A204.1 (cell line): ENCODE data around the gene GLB1L2.

Source experiments
- FAIRE-seq: peaks from 2 replicates; lab custom pipeline; 2012; peaks lifted over from hg19 to GRCh38; lab: Jason Lieb, UNC

Gene GLB1L2

GRCh38 chr11:134387501-134387900, 55.7 kb downstream of the GLB1L2 start:
- FAIRE-seq: no peak

DNA sequence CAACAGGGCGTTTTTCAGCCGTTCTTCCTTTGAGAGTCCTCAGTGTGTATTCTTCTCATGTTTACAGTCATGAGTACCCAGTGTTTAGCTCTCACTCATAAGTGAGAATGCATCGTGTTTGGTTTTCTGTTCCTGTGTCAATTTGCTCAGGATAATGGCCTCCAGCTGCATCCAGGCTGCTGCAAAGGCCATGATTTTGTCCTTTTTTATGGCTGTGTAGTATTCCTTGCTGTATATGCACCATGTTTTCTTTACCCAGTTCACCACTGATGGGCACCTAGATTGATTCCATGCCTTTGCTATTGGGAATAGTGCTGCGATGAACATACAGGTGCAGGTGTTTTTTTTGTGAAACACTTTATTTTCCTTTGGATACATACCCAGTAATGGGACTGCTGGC, 56.8 kb downstream of the GLB1L2 start:
- no peak for FAIRE-seq

DNA sequence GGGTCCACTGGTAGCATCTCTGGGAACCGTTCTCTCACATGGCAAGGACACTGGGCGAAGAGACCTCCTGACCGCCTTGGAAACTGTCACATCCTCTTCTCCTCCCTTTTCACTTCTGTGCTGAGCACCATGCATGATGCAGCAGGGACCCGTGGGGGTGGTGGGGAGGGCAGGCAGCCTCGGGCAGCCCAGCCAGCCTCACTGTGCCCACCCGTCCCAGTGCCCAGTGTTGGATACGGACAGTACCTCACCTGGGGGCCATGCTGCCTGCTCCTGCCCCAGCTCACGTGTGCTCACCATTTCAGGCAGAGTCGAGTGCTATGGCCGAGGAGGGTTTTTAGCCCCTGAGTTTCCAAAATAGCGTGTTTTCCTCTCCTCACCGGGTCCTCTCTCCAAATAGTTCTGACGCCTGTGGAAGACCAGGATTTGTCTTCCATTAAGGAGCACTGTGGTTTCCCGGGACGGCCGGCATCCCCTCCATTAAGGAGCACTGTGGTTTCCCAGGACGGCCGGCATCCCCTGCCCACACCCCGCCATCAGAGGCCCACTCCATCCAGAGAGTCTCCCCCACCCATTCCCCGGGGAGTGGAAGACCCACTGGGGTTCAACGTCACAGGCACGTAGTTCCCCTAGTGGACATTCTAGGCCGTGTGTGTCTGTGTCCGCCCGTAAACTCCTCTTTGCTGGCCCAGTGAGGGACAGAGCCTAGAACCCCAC, 57.8 kb downstream of the GLB1L2 start:
- FAIRE-seq: no peak

DNA sequence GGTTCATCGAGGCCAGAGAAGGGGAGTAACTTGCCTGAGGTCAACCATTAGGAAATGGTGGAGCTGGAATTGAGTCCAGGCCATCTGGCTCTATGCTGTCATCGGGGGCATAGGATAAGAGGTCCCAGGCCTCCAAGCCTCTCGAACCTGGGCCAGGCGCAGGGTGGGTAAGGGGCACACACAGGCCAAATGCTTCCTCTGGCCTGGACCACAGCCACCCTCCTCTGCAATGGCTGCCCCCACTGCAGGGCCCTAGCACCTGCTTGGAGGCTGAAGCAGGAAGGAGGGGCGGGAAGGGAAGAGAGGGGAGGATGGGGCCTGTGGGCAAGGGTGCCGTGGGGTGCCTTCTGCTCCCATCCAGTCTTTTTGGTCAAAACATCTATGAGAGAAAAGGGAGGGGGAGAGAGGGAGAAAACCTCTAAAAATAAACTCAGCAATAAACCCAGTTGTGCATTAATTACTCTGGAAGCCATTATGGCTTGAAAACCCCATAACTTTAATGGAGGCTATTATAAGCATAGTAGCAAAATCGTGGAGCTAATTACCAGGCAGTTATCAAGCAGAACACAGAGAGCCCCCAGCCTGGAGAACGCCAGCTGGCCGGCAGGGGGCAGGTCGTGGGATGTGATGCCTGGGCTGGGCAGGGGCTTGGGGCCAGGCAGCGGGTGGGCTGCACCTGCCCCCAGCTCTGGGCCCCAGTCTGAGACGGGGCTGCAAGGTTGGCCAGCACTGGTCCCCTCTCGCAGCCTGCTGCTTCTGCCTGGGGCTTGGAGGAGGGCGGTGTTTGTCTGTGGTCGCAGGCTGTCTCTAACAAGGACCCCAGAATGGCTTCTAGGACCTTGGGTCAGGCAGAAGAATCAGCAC, 59.1 kb downstream of the GLB1L2 start:
- no peak for FAIRE-seq

- FAIRE-seq: no peak
Measured at GRCh38 chr11:134391656-134392055, 59.9 kb downstream of the GLB1L2 start.

DNA sequence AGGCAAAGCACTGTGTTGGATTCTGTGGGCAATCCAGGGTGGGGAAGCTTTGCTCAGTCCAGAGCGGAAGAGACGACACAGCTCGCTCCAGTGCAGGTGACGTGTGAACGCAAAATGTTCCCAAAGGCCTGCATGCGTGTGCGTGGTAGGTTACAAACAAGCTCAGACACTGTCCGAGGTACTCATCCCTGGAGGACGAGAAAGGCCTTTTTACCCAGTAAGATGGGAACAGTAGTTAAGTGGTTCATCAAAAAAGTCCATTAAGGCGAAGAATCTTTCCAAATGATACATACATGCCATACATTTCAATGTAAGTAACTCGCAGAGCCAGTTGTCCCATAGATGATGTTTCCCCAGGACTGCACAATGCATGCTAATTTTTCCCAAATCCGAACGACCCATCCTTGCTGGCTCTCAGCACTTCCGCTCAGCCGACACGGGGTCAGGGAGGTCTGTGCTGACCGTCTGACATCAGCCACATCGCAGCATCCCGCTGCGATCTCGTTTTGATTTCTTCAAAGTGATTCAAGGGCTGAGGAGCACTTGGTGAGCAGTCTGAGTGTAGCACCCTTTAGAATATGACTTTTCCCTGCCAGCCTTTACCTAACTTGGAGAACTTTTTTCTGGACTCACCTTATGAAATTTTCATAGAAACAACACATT, 61.3 kb downstream of the GLB1L2 start:
- FAIRE-seq: no peak

DNA sequence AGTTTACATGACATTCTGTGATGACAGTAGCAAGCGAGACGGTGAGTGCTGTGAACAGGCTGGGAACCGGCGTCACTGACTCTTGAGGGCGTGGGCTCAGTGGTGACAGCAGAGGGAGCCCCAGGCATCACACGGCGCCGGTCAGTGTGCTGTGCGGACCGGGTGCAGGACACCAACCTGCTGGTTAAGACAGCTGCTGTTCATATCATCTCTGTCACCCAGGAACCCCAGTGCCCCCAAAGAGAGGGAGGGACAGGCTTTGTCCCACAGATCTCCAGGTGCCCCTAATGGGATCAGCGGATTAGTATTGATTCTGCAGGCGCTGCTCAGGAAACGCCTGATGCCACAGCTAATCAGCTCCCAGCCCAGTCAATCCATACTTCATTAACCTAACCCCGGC, 61.9 kb downstream of the GLB1L2 start:
- FAIRE-seq: no peak

GRCh38 chr11:134394311-134394710, 62.5 kb downstream of the GLB1L2 start:
- no peak for FAIRE-seq

DNA sequence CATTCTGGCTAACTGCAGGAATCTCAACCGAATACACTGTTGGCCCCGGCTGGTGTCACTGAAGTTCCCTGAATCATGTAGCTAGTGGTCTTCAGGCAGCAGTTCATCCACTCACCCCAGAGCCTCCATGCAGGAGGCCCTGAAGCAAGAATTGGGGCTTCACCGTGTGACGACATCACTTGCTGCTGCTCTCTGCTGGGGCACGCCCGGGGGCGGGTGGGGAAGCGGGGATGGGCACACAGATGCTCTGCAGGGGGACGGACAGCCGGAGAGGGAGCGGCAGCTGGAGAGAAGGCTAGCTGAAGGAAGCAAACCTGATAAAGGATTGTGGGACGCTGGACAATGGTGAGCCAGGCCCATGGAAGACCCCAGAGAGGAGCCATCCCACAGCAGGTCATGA, 63.2 kb downstream of the GLB1L2 start:
- no peak for FAIRE-seq

DNA sequence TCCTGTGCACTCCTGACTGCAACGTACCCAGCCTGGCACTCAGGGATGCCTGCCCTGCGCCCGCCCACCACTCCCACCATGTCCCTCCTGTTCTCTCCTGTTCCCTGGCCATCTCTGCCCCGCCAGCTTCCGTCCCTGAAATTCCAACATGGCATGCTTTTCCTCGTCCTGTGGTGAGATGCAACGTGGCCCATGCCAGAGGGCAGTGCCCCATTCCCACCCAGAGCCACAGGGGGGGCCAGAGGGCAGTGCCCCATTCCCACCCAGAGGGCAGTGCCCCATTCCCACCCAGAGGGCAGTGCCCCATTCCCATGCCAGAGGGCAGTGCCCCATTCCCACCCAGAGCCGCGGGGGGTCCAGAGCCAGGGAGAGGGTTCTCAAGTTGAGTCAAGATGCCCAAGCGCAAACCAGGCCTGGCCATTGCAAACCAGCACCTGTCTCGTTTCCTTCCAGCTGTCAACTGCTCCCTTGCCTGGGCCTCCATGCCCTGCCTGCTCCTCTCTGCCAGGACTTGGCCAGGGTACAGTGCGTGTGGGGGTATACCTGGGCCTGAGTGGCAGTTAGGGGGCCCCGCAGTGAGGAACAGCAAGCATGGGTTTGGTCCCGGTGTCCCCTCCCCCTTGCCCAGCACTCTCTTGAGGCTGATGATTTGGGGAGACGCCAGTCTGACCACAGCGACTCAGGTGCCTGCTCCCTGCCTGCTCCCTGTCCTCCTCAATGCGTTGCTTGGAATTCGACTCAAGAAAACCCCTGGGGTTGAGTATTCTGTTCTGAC, 65.7 kb downstream of the GLB1L2 start:
- FAIRE-seq: no peak

- no peak for FAIRE-seq
Measured at GRCh38 chr11:134398079-134398444, 66.3 kb downstream of the GLB1L2 start.

- FAIRE-seq: no peak
Measured at GRCh38 chr11:134398644-134399292, 67.0 kb downstream of the GLB1L2 start.

DNA sequence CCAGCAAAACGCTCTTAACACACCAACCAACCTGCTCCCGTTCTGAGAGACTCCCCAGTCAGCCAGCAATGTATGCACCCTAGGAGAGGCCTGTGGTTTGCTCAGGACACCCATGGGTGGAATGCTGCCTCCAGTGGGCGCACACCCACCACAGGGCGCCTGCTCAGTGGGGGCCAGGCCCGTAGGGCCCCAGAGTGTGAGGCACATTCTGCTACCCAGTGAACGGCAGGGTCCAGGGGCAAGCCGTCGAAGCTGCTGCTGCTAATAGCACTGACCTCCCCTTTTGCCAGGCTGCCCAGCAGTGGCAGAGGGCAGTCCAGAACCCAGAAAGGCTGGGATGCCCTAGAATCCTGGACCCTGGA, 67.5 kb downstream of the GLB1L2 start:
- FAIRE-seq: no peak

DNA sequence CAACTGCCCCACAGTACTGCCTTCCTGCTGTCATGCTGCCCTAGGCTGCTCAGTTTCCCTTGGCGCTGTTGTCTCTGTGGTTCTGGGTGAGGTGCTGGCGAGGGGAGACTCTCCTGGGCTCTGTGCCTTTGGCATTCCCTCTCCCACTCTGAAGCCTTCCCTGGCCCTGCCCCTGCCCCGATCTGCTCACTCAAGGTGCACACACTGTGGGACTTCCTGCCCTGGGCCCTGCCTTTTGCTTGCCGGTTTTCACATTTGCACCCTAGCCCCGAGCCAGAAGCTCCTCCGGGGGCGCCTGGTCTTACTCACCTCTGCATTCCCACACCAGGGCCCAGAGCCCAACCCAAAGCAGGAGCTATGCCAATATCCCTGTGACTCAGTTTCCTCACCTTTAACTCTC, 68.2 kb downstream of the GLB1L2 start:
- FAIRE-seq: no peak

GRCh38 chr11:134401825-134402809, 70.3 kb downstream of the GLB1L2 start:
- FAIRE-seq: no peak

- no peak for FAIRE-seq
Measured at GRCh38 chr11:134402910-134403309, 71.1 kb downstream of the GLB1L2 start.

- FAIRE-seq: no peak
Measured at GRCh38 chr11:134404575-134405341, 73.0 kb downstream of the GLB1L2 start.

DNA sequence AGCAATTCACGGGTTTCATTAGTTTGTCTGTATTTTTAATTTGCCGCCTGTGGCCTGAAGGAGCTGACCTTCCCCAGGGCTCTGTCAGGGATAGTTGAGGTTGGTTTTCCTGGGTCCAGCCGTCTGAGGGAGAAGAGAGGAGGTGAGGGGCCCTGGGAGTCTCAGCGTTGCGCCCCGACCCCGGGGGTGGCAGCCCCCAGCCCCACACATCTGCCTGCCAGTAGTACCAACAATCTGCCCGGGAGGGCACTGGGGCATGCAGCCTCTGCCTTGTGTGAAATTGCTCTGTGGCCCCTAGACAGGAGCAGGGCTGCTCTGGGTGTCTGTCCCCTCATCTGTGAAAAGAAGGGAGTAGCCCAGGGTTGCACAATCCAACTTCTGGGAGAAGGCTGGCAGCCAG, 73.6 kb downstream of the GLB1L2 start:
- FAIRE-seq: no peak

GRCh38 chr11:134405841-134406240, 74.1 kb downstream of the GLB1L2 start:
- FAIRE-seq: no peak
